Iris pigment epithelial cell (primary cell): ENCODE measurements around the gene CD109.
"Not testable (repeated sequence)": the region's sequence is repeated elsewhere in the genome, so short reads cannot be mapped to it uniquely, and the experiment has no call there.

Experiments
- DNase-seq: peaks from one replicate; pipeline ENCODE4 v3.0.0-alpha.2; 2011; ENCODE audit warnings: low read depth

The CD109 gene

GRCh38 chr6:73791336-73791735 is 95.3 kb downstream of the CD109 start:
- DNase-seq: no peak

- no peak for DNase-seq
Observed at GRCh38 chr6:73792738-73793137, 96.7 kb downstream of the CD109 start.

GRCh38 chr6:73796881-73797280 is 100.9 kb downstream of the CD109 start:
- DNase-seq: no peak

- peak; percentile 36 for DNase-seq
Observed at GRCh38 chr6:73797861-73798260, 101.9 kb downstream of the CD109 start.

- DNase-seq: peak; percentile 99
Observed at GRCh38 chr6:73798592-73798991, 102.6 kb downstream of the CD109 start.

- DNase-seq: peak; percentile 49
Observed at GRCh38 chr6:73800997-73801396, 105.0 kb downstream of the CD109 start.

- no peak for DNase-seq
Observed at GRCh38 chr6:73801652-73802268, 105.8 kb downstream of the CD109 start.

- DNase-seq: peak; percentile 34
Observed at GRCh38 chr6:73802366-73802765, 106.4 kb downstream of the CD109 start.

- peak; percentile 97 for DNase-seq
Observed at GRCh38 chr6:73803562-73804241, 107.7 kb downstream of the CD109 start.

- DNase-seq: not testable (repeated sequence)
Observed at GRCh38 chr6:73805221-73805620, 109.2 kb downstream of the CD109 start.

GRCh38 chr6:73805982-73806381 is 110.0 kb downstream of the CD109 start:
- DNase-seq: not testable (repeated sequence)

GRCh38 chr6:73811706-73812105 is 115.7 kb downstream of the CD109 start:
- DNase-seq: no peak

- no peak for DNase-seq
Observed at GRCh38 chr6:73817253-73817652, 121.2 kb downstream of the CD109 start.

GRCh38 chr6:73823046-73823735 is 127.2 kb downstream of the CD109 start:
- no peak for DNase-seq

GRCh38 chr6:73823832-73824231 is 127.8 kb downstream of the CD109 start:
- DNase-seq: no peak

GRCh38 chr6:73826571-73826970 is 130.6 kb downstream of the CD109 start:
- no peak for DNase-seq

GRCh38 chr6:73830119-73830518 is 134.1 kb downstream of the CD109 start:
- no peak for DNase-seq

GRCh38 chr6:73832313-73832712 is 136.3 kb downstream of the CD109 start:
- DNase-seq: no peak

- DNase-seq: not testable (repeated sequence)
Observed at GRCh38 chr6:73844696-73845095, 148.7 kb downstream of the CD109 start.

GRCh38 chr6:73851048-73851447 is 155.0 kb downstream of the CD109 start:
- DNase-seq: not testable (repeated sequence)

- DNase-seq: peak; percentile 62
Observed at GRCh38 chr6:73854998-73855718, 159.2 kb downstream of the CD109 start.

- no peak for DNase-seq
Observed at GRCh38 chr6:73857341-73857890, 161.4 kb downstream of the CD109 start.
